ENCODE results near the gene KCNH5.
"Not testable (repeated sequence)": the region's sequence is repeated elsewhere in the genome, so short reads cannot be mapped to it uniquely, and the experiment has no call there.

Gene KCNH5

GRCh38 chr14:62882967-62883366, 162.3 kb downstream of the KCNH5 start:
- no peak for DNase-seq

GRCh38 chr14:62866376-62866775, 178.9 kb downstream of the KCNH5 start:
- no peak for DNase-seq

GRCh38 chr14:62864588-62864987, 180.7 kb downstream of the KCNH5 start:
- no peak for DNase-seq

GRCh38 chr14:62858011-62858410, 187.2 kb downstream of the KCNH5 start:
- not testable (repeated sequence) for DNase-seq

- DNase-seq = no peak
Observed at GRCh38 chr14:62854951-62855350, 190.3 kb downstream of the KCNH5 start.

- no peak for DNase-seq
Observed at GRCh38 chr14:62847168-62847567, 198.1 kb downstream of the KCNH5 start.

GRCh38 chr14:62844546-62844945, 200.7 kb downstream of the KCNH5 start:
- no peak for DNase-seq

GRCh38 chr14:62824086-62824485, 221.2 kb downstream of the KCNH5 start:
- DNase-seq = no peak

GRCh38 chr14:62819931-62820330, 225.3 kb downstream of the KCNH5 start:
- no peak for DNase-seq

- no peak for DNase-seq
Observed at GRCh38 chr14:62807636-62808035, 237.6 kb downstream of the KCNH5 start.

GRCh38 chr14:62800577-62800976, 244.7 kb downstream of the KCNH5 start:
- DNase-seq = peak; percentile 13

GRCh38 chr14:62796431-62796830, 248.8 kb downstream of the KCNH5 start:
- DNase-seq = no peak

- DNase-seq = no peak
Observed at GRCh38 chr14:62792578-62792977, 252.7 kb downstream of the KCNH5 start.

- not testable (repeated sequence) for DNase-seq
Observed at GRCh38 chr14:62781328-62781727, 263.9 kb downstream of the KCNH5 start.

GRCh38 chr14:62778852-62779251, 266.4 kb downstream of the KCNH5 start:
- no peak for DNase-seq

- DNase-seq = no peak
Observed at GRCh38 chr14:62778310-62778709, 266.9 kb downstream of the KCNH5 start.

GRCh38 chr14:62777510-62777909, 267.7 kb downstream of the KCNH5 start:
- DNase-seq = no peak

GRCh38 chr14:62776300-62776699, 269.0 kb downstream of the KCNH5 start:
- DNase-seq = no peak

GRCh38 chr14:62768753-62769152, 276.5 kb downstream of the KCNH5 start:
- DNase-seq = no peak

GRCh38 chr14:62763951-62764350, 281.3 kb downstream of the KCNH5 start:
- DNase-seq = no peak

GRCh38 chr14:62759796-62760195, 285.5 kb downstream of the KCNH5 start:
- no peak for DNase-seq

- DNase-seq = not testable (repeated sequence)
Observed at GRCh38 chr14:62746881-62747280, 298.4 kb downstream of the KCNH5 start.

- DNase-seq = no peak
Observed at GRCh38 chr14:62745496-62745895, 299.8 kb downstream of the KCNH5 start.

GRCh38 chr14:62743560-62743959, 301.7 kb downstream of the KCNH5 start:
- DNase-seq = no peak

- DNase-seq = no peak
Observed at GRCh38 chr14:62743118-62743517, 302.1 kb downstream of the KCNH5 start.

- DNase-seq = no peak
Observed at GRCh38 chr14:62739647-62740046, 305.6 kb downstream of the KCNH5 start.
